B cell (primary cell): ENCODE results near the gene APCDD1. TPM values are rescaled to one million over a fixed set of nuclear protein-coding genes. Genes with fewer than 3 reads are reported as not detected.
"Not testable (repeated sequence)": the region's sequence is repeated elsewhere in the genome, so short reads cannot be mapped to it uniquely, and the experiment has no call there.

ENCODE experiments used
- ATAC-seq: fragments of 200-7000 bp; cut with Tn5 transposase; one replicate; pipeline ENCODE4 v1.10.0; 2021; ENCODE audit warnings: low read depth, mild to moderate bottlenecking, moderate number of reproducible peaks, moderate library complexity
- CTCF ChIA-PET: fragments of 350-600 bp; sonication (Branson Sonifier 250); formaldehyde crosslinking; loops from one replicate; lab custom pipeline; 2021; ENCODE audit warnings: antibody characterized with exemption, inconsistent platforms; lab: Charles Lee
- POLR2A ChIA-PET: fragments of 350-600 bp; sonication (Branson Sonifier 250); formaldehyde crosslinking; loops from one replicate; lab custom pipeline; 2021; ENCODE audit warnings: antibody characterized with exemption; lab: Charles Lee
- DNase-seq: peaks from one replicate; pipeline ENCODE4 v3.0.0; 2013
- H2AFZ ChIP-seq: 2 replicates; pipeline ENCODE4 v1.6.1; 2012; ENCODE audit warnings: mild to moderate bottlenecking, low read depth, low read length; ENCODE audit not compliant: insufficient read depth, poor library complexity, severe bottlenecking
- H3K27ac ChIP-seq, 2 donors: 1 replicate in 1 of 2; 2 replicates in 1 of 2; pipeline ENCODE4 v1.5.1; 2012 to 2013; ENCODE audit warnings: low read length in 2 of 2, mild to moderate bottlenecking in 2 of 2, moderate library complexity in 1 of 2
- H3K27me3 ChIP-seq, 4 experiments: fragments of 200-600 bp in 1 of 4; sonication (generic) in 1 of 4; replicated peaks in 1 of 4; 1 replicate in 2 of 4; 2 replicates in 2 of 4; pipeline versions ENCODE4 v1.6.1 to v1.7.0; 2013 to 2016; ENCODE audit warnings: low read length in 3 of 4, mild to moderate bottlenecking in 2 of 4, mixed read lengths in 1 of 4, moderate library complexity in 1 of 4; ENCODE audit not compliant: insufficient read depth in 4 of 4, control insufficient read depth in 3 of 4; ENCODE audit errors: control extremely low read depth in 1 of 4
- H3K36me3 ChIP-seq, 2 experiments: replicated peaks in 1 of 2; 1 replicate in 1 of 2; 2 replicates in 1 of 2; pipeline versions ENCODE4 v1.6.1 to v1.7.1; 2013; ENCODE audit warnings: low read length in 1 of 2; ENCODE audit not compliant: insufficient read depth in 2 of 2, control insufficient read depth in 1 of 2; ENCODE audit errors: control extremely low read depth in 1 of 2, extremely low read depth in 1 of 2
- H3K4me1 ChIP-seq, 2 donors: fragments of 200-600 bp in 1 of 2; sonication (generic) in 1 of 2; 1 replicate in 1 of 2; 2 replicates in 1 of 2; pipeline versions ENCODE4 v1.5.1 to v1.6.1; 2013 to 2017; ENCODE audit warnings: low read length in 2 of 2; ENCODE audit not compliant: control insufficient read depth in 2 of 2, insufficient read depth in 2 of 2
- H3K4me2 ChIP-seq: replicated peaks from 2 replicates; pipeline ENCODE3; 2012; ENCODE audit warnings: mild to moderate bottlenecking, low read depth, low read length; ENCODE audit not compliant: poor library complexity, severe bottlenecking
- H3K4me3 ChIP-seq, 5 experiments: fragments of 200-600 bp in 1 of 5; sonication (generic) in 1 of 5; 1 replicate in 3 of 5; 2 replicates in 2 of 5; pipeline versions ENCODE4 v1.5.1 to v1.7.0; 2011 to 2016; ENCODE audit warnings: low read length in 4 of 5, mild to moderate bottlenecking in 4 of 5, low read depth in 2 of 5, control low read depth in 1 of 5, moderate library complexity in 1 of 5; ENCODE audit not compliant: insufficient read depth in 1 of 5; ENCODE audit errors: control extremely low read depth in 1 of 5, extremely low read depth in 1 of 5
- H3K79me2 ChIP-seq: fragments of 200-600 bp; sonication (generic); one replicate; pipeline ENCODE4 v1.6.0; 2016; ENCODE audit warnings: low read length; ENCODE audit not compliant: control insufficient read depth, insufficient read depth
- H3K9ac ChIP-seq: fragments of 200-600 bp; sonication (generic); 2 replicates; pipeline ENCODE4 v1.6.1; 2017; ENCODE audit warnings: mild to moderate bottlenecking, low read length, moderate library complexity
- H3K9me3 ChIP-seq, 3 donors: one replicate each; pipeline versions ENCODE4 v1.6.1 to v1.7.1; 2013; ENCODE audit warnings: low read length in 2 of 3; ENCODE audit not compliant: control insufficient read depth in 2 of 3, insufficient read depth in 1 of 3; ENCODE audit errors: control extremely low read depth in 1 of 3
- H4K20me1 ChIP-seq: 2 replicates; pipeline ENCODE4 v1.6.0; 2012; ENCODE audit warnings: mild to moderate bottlenecking, low read length; ENCODE audit not compliant: insufficient read depth, control insufficient read depth, poor library complexity, severe bottlenecking
- H3K27ac Mint-ChIP-seq: one replicate; pipeline ENCODE4 v1.8.0; 2021; ENCODE audit warnings: mixed read lengths
- H3K27me3 Mint-ChIP-seq: one replicate; pipeline ENCODE4 v1.8.0; 2021; ENCODE audit warnings: mixed read lengths
- H3K4me1 Mint-ChIP-seq: one replicate; pipeline ENCODE4 v1.8.0; 2021; ENCODE audit warnings: mixed read lengths
- H3K4me3 Mint-ChIP-seq: one replicate; pipeline ENCODE4 v1.8.0; 2021; ENCODE audit warnings: mixed read lengths
- H3K9me3 Mint-ChIP-seq: one replicate; pipeline ENCODE4 v1.8.0; 2022; ENCODE audit warnings: mixed read lengths; ENCODE audit not compliant: insufficient read depth
- EZH2 ChIP-seq: IDR thresholded peaks from 2 replicates; pipeline ENCODE4 v1.6.1; 2012; ENCODE audit warnings: borderline replicate concordance, low read depth, mild to moderate bottlenecking, moderate library complexity, low read length; ENCODE audit not compliant: insufficient read depth, poor library complexity, severe bottlenecking
- WGBS: methylation state at CpG from one replicate; pipeline ENCODE4 v1.1.5; 2013; ENCODE audit warnings: missing lambda C conversion rate; ENCODE audit not compliant: insufficient coverage; 5-methylcytosine and 5-hydroxymethylcytosine counted together
- intact Hi-C: fragments of 100-400 bp; cut with micrococcal nuclease; formaldehyde crosslinking; loops from one replicate; pipeline ENCODE4 v1.10.0; 2022
- polyA plus RNA-seq: library from polyadenylated mRNA; depleted of rRNA; stranded (reverse); fragments of >200 nt; gene quantifications from 2 replicates; pipeline ENCODE4 v1.2.3, GENCODE V29; 2012
- total RNA-seq, 2 donors: library from RNA; stranded (reverse); fragments of 120-200 nt in 1 of 2; gene quantifications; 1 replicate in 1 of 2; 2 replicates in 1 of 2; pipeline versions ENCODE4 v1.2.3 to v1.2.4, GENCODE V29; 2013 to 2022
- TF ChIP-seq, protein P1 (sequence below): fragments of 200-600 bp; IDR thresholded peaks from one replicate; pipeline ENCODE4 v1.8.0; 2022; ENCODE audit warnings: antibody characterized with exemption, mild to moderate bottlenecking

Gene APCDD1
- total and polyA plus RNA-seq, 2 donors (not counting 1 experiment from before 2014, with no cell fraction given): 1.0 to 1.1 TPM

DNA sequence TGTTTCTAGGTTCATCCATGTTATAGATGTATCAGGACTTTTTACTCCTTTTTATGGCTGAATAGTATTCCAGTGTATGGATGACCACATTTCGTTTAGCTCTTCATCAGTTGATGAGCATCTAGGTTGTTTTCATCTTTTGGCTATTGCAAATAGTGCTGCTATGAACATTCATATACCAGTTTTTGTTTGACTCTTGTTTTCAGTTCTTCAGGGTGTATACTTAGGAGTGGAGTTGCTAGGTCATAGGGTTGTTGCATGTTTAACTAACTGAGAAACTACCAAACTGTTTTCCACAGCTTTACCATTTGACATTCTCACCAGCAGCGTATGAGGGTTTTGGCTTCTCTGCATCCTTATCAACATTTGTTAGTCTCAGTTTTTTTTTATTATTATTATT is 45.6 kb downstream of the APCDD1 start:
- H3K4me1 ChIP-seq: no peaks in the 10 kb centered on the region
- TF ChIP-seq, protein P1, sequence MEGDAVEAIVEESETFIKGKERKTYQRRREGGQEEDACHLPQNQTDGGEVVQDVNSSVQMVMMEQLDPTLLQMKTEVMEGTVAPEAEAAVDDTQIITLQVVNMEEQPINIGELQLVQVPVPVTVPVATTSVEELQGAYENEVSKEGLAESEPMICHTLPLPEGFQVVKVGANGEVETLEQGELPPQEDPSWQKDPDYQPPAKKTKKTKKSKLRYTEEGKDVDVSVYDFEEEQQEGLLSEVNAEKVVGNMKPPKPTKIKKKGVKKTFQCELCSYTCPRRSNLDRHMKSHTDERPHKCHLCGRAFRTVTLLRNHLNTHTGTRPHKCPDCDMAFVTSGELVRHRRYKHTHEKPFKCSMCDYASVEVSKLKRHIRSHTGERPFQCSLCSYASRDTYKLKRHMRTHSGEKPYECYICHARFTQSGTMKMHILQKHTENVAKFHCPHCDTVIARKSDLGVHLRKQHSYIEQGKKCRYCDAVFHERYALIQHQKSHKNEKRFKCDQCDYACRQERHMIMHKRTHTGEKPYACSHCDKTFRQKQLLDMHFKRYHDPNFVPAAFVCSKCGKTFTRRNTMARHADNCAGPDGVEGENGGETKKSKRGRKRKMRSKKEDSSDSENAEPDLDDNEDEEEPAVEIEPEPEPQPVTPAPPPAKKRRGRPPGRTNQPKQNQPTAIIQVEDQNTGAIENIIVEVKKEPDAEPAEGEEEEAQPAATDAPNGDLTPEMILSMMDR: no peak
- TF ChIP-seq EZH2: no peak
- no peak overlapping the region for H2AFZ ChIP-seq
- no peaks in the 10 kb centered on the region for H4K20me1 ChIP-seq
- H3K9me3 ChIP-seq: peaks cover 2 to 6% (median 3%) of the 10 kb centered on the region in 3 donors
- no peaks in the 10 kb centered on the region for H3K79me2 ChIP-seq
- Mint-ChIP-seq H3K4me1 (no peaks in the 10 kb centered on the region), H3K27ac (no peak overlapping the region), H3K27me3 (peaks cover 14% of the 10 kb centered on the region), H3K9me3 (no peaks in the 10 kb centered on the region), H3K4me3 (no peak overlapping the region)
- no peak overlapping the region for H3K9ac ChIP-seq
- H3K4me3 ChIP-seq: no peak overlapping the region
- H3K4me2 ChIP-seq: no peak overlapping the region
- peaks cover 0 to 3% (median 0%) of the 10 kb centered on the region in 4 experiments for H3K27me3 ChIP-seq
- CTCF ChIA-PET: no interaction called here
- WGBS: no CpG with 5 or more reads among the region's 2 CpGs
- DNase-seq: no peak
- ATAC-seq: no peak
- H3K27ac ChIP-seq: no peak overlapping the region
- POLR2A ChIA-PET: no interaction called here
- no peaks in the 10 kb centered on the region for H3K36me3 ChIP-seq
- intact Hi-C loops: no loop called here

DNA sequence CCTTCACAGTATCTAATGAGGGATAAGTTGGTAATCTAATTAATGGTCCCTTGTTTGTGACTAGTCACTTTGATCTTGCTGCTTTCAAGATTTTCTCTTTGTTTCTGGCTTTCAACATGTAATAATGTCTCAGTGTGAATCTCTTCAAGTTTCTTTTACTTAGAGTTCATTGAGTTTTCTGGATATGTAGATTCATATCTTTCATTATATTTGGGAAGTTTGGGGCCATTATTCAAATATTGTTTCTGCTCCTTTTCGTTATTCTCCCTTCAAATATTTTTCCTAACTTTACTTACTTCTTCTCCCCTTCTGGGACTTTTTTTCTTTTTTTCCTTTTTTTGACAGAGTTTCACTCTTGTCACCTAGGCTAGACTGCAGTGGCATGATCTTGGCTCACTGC is 50.3 kb downstream of the APCDD1 start:
- CTCF ChIA-PET: no interaction called here
- Histone ChIP-seq H3K4me1 (no peaks in the 10 kb centered on the region), H3K36me3 (no peaks in the 10 kb centered on the region), H2AFZ (no peak overlapping the region), H3K79me2 (no peaks in the 10 kb centered on the region), H3K27me3 (peaks cover 0 to 3% (median 0%) of the 10 kb centered on the region in 4 experiments), H3K27ac (no peak overlapping the region), H3K9me3 (peaks cover 11 to 29% (median 22%) of the 10 kb centered on the region in 3 donors), H3K9ac (no peak overlapping the region), H3K4me3 (no peak overlapping the region), H4K20me1 (no peaks in the 10 kb centered on the region), H3K4me2 (no peak overlapping the region)
- WGBS: no CpG with 5 or more reads among the region's 1 CpG
- Mint-ChIP-seq H3K27me3 (peaks cover 11% of the 10 kb centered on the region), H3K27ac (no peak overlapping the region), H3K9me3 (peaks cover 7% of the 10 kb centered on the region), H3K4me3 (no peak overlapping the region), H3K4me1 (no peaks in the 10 kb centered on the region)
- intact Hi-C loops: no loop called here
- ATAC-seq (no peak), DNase-seq (no peak)
- no peak for TF ChIP-seq EZH2
- TF ChIP-seq, protein P1: no peak
- POLR2A ChIA-PET: no interaction called here

DNA sequence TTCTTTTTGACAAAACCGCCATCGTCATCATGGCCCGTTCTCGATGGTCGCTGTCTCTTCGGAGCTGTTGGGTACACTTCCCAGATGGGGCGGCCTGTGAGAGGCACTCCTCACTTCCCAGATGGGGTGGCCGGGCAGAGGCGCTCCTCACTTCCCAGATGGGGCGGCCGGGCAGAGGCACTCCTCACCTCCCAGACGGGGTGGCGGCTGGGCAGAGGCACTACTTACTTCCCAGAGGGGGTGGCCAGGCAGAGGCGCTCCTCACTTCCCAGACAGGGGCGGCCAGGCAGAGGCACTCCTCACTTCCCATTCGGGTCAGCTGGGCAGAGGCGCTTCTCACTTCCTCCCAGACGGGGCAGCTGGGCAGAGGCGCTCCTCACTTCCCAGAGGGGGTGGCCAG is 51.5 kb downstream of the APCDD1 start:
- H3K9me3 Mint-ChIP-seq, H4K20me1 ChIP-seq, H3K36me3 ChIP-seq, POLR2A ChIA-PET, H3K4me1 ChIP-seq, H3K27me3 ChIP-seq, H3K4me3 ChIP-seq, CTCF ChIA-PET, H3K4me3 Mint-ChIP-seq, H3K27ac Mint-ChIP-seq, intact Hi-C loops, H3K27ac ChIP-seq, DNase-seq, H3K79me2 ChIP-seq, H2AFZ ChIP-seq, H3K4me2 ChIP-seq, H3K9ac ChIP-seq, H3K4me1 Mint-ChIP-seq, ATAC-seq: not testable (repeated sequence)
- WGBS: 92% methylated on average over 15 of the region's 19 CpGs
- peaks cover 14% of the 10 kb centered on the region for H3K27me3 Mint-ChIP-seq
- H3K9me3 ChIP-seq: peaks cover 9 to 29% (median 22%) of the 10 kb centered on the region in 3 donors
